K562 (cell line): ENCODE results near the gene CCDC138. TPM values are rescaled to one million over a fixed set of nuclear protein-coding genes. Genes with fewer than 3 reads are reported as not detected.
A peak's percentile ranks its signal among the peaks of the same experiment; 100 is the strongest.

Source experiments
- ATAC-seq: fragments of 200-7000 bp; cut with Tn5 transposase; 3 replicates; pipeline ENCODE4 v1.9.1; 2020; ENCODE audit warnings: moderate library complexity
- BruUV-seq: library from RNA; stranded (reverse); fragments of 400-500 nt; replicated peaks from 2 replicates; lab custom pipeline; 2021; lab: Mats Ljungman, UMichigan
- CTCF ChIA-PET: fragments of 300-600 bp; formaldehyde crosslinking; extraction: SDS; loops from one replicate; lab custom pipeline; 2021; ENCODE audit warnings: low intra/inter-chr PET ratio; lab: Yijun Ruan, JAX
- POLR2A ChIA-PET: fragments of 300-600, 350-650 bp; sonication (Branson Sonifier 250); formaldehyde crosslinking; extraction: SDS; loops from one replicate; lab custom pipeline; 2021; ENCODE audit warnings: antibody characterized with exemption, inconsistent platforms; lab: Yijun Ruan, JAX
- DNase-seq, 4 experiments: peaks; one replicate each; pipeline versions ENCODE4 v3.0.0 to v3.0.0-alpha.2; 2011 to 2018; ENCODE audit warnings: low spot score in 3 of 4, mixed read lengths in 3 of 4; ENCODE audit errors: extremely low read depth in 1 of 4
- FAIRE-seq: peaks from 2 replicates; lab custom pipeline; 2011; peaks lifted over from hg19 to GRCh38; lab: Jason Lieb, UNC
- H2AFZ ChIP-seq: 2 replicates; pipeline ENCODE4 v1.6.0; 2011; ENCODE audit warnings: low read depth, low read length, control low read depth, inconsistent platforms
- H3K27ac ChIP-seq: fragments of 200-600 bp; 3 replicates; pipeline ENCODE4 v1.8.0; 2011; ENCODE audit warnings: low read depth, mild to moderate bottlenecking, control low read depth, inconsistent platforms, low read length, moderate library complexity, mixed read lengths; ENCODE audit errors: extremely low read depth
- H3K27me3 ChIP-seq, 2 experiments: fragments of 300-600 bp in 1 of 2; 2 replicates in 1 of 2; 3 replicates in 1 of 2; pipeline versions ENCODE4 v1.6.0 to v1.8.0; 2011; ENCODE audit warnings: inconsistent platforms in 2 of 2, low read length in 2 of 2, mild to moderate bottlenecking in 1 of 2, mixed read lengths in 1 of 2, moderate library complexity in 1 of 2; ENCODE audit not compliant: control insufficient read depth in 2 of 2, insufficient read depth in 2 of 2
- H3K36me3 ChIP-seq: fragments of 300-600 bp; 3 replicates; pipeline ENCODE4 v1.8.0; 2011; ENCODE audit warnings: mild to moderate bottlenecking, low read length, inconsistent platforms; ENCODE audit not compliant: control insufficient read depth, insufficient read depth
- H3K4me1 ChIP-seq, 2 experiments: fragments of 200-600 bp in 1 of 2; replicated peaks in 1 of 2; 2 replicates in 1 of 2; 3 replicates in 1 of 2; pipeline versions ENCODE4 v1.5.1 to v1.8.0; 2011; ENCODE audit warnings: inconsistent platforms in 2 of 2, low read length in 2 of 2, mild to moderate bottlenecking in 1 of 2, mixed read lengths in 1 of 2, moderate library complexity in 1 of 2; ENCODE audit not compliant: control insufficient read depth in 2 of 2, insufficient read depth in 2 of 2
- H3K4me2 ChIP-seq: 2 replicates; pipeline ENCODE4 v1.6.1; 2011; ENCODE audit warnings: low read length, control low read depth, inconsistent platforms, mixed read lengths; ENCODE audit not compliant: insufficient read depth
- H3K4me3 ChIP-seq: fragments of 200-600 bp; sonication (generic), shearing (Covaris generic); 2 replicates; pipeline ENCODE4 v1.5.1; 2016; ENCODE audit warnings: control low read depth, inconsistent platforms
- H3K79me2 ChIP-seq: fragments of 200-600 bp; 3 replicates; pipeline ENCODE4 v1.8.0; 2011; ENCODE audit warnings: low read length, inconsistent platforms; ENCODE audit not compliant: control insufficient read depth, insufficient read depth
- H3K9ac ChIP-seq, 2 experiments: 2 replicates each; pipeline versions ENCODE4 v1.6.0 to v1.6.1; 2011; ENCODE audit warnings: low read depth in 2 of 2, low read length in 2 of 2, control low read depth in 1 of 2, inconsistent platforms in 1 of 2, mild to moderate bottlenecking in 1 of 2, mixed read lengths in 1 of 2; ENCODE audit not compliant: insufficient read depth in 1 of 2
- H3K9me1 ChIP-seq: one replicate; pipeline ENCODE4 v1.6.0; 2011; ENCODE audit warnings: inconsistent platforms, mild to moderate bottlenecking, low read length, moderate library complexity; ENCODE audit not compliant: control insufficient read depth, insufficient read depth
- H3K9me3 ChIP-seq: replicated peaks from 2 replicates; pipeline ENCODE4 v1.5.1; 2011; ENCODE audit warnings: low read depth, low read length, inconsistent platforms; ENCODE audit not compliant: control insufficient read depth, insufficient read depth
- H4K20me1 ChIP-seq: replicated peaks from 2 replicates; pipeline ENCODE4 v1.6.1; 2011; ENCODE audit warnings: low read length, inconsistent platforms, mixed read lengths; ENCODE audit not compliant: control insufficient read depth, insufficient read depth
- ARID1B ChIP-seq: fragments of 450-650 bp; IDR thresholded peaks from 2 replicates; pipeline ENCODE4 v1.6.1; 2016; ENCODE audit warnings: antibody characterized with exemption, mild to moderate bottlenecking, inconsistent platforms
- CREB3L1 ChIP-seq: fragments of 450-650 bp; IDR thresholded peaks from 2 replicates; pipeline ENCODE4 v1.6.1; 2014; ENCODE audit warnings: low read depth, mild to moderate bottlenecking, moderate library complexity, borderline replicate concordance
- CTCF ChIP-seq, 3 experiments: IDR thresholded peaks in 2 of 3; conservative IDR thresholded peaks in 1 of 3; 2 replicates each; pipeline ENCODE4 v1.5.1; 2011 to 2012; ENCODE audit warnings: low read length in 3 of 3, mild to moderate bottlenecking in 3 of 3, control low read depth in 2 of 3, improper control_type of control experiment in 1 of 3, inconsistent platforms in 1 of 3, low read depth in 1 of 3, mixed read lengths in 1 of 3, moderate library complexity in 1 of 3; ENCODE audit not compliant: insufficient read depth in 2 of 3
- DIDO1 ChIP-seq: fragments of 450-650 bp; IDR thresholded peaks from 2 replicates; pipeline ENCODE4 v1.6.1; 2016; ENCODE audit warnings: low read depth, missing biosample characterization, missing genetic modification characterization
- ETS2 ChIP-seq: IDR thresholded peaks from 2 replicates; pipeline ENCODE4 v1.6.1; 2016; ENCODE audit warnings: borderline replicate concordance, missing genetic modification characterization, mild to moderate bottlenecking, moderate library complexity, missing compliant biosample characterization; ENCODE audit not compliant: poor library complexity, severe bottlenecking
- GABPB2 ChIP-seq: fragments of 250-450 bp; sonication (Bioruptor Pico); conservative IDR thresholded peaks from 2 replicates; pipeline ENCODE4 v1.5.1; 2021; ENCODE audit warnings: mild to moderate bottlenecking
- TCF3 ChIP-seq: sonication (generic); formaldehyde crosslinking; IDR thresholded peaks from 2 replicates; pipeline ENCODE4 v1.4.0; 2020; ENCODE audit warnings: mild to moderate bottlenecking, missing genetic modification reagents
- ZBTB43 ChIP-seq: sonication (generic); formaldehyde crosslinking; IDR thresholded peaks from 2 replicates; pipeline ENCODE4 v1.8.0; 2023; ENCODE audit warnings: mild to moderate bottlenecking, missing genetic modification reagents
- WGBS: fragments of 100-300 bp; shearing (Covaris generic); methylation state at CpG from one replicate; pipeline ENCODE4 v1.1.6; 2016; ENCODE audit warnings: low coverage, mixed read lengths; ENCODE audit not compliant: insufficient coverage; ENCODE audit errors: missing lambda C conversion rate; 5-methylcytosine and 5-hydroxymethylcytosine counted together
- in situ Hi-C: fragments of 300-500 bp; cut with MboI; formaldehyde crosslinking; loops from 4 replicates; pipeline ENCODE4 v1.15.0; 2018; ENCODE audit warnings: inconsistent platforms, mixed read lengths
- intact Hi-C: fragments of 100-400 bp; cut with micrococcal nuclease; formaldehyde crosslinking; loops from 2 replicates; pipeline ENCODE4 v1.14.2; 2022
- polyA plus RNA-seq, 8 experiments: library from polyadenylated mRNA; depleted of rRNA in 4 of 8; stranded (reverse) in 5 of 8; unstranded in 3 of 8; fragments of >200 nt; fragmentation: Nextera tagmentation in 2 of 8; fragmentation: Illumina TruSeq in 1 of 8; extraction: Ambion mirVana in 2 of 8; extraction: Trizol in 1 of 8; gene quantifications; 2 replicates each; pipeline versions ENCODE4 v1.2.1 to v1.2.3, GENCODE V29; 2011 to 2014; ENCODE audit warnings: inconsistent platforms in 1 of 8, missing spikeins in 1 of 8
- total RNA-seq, 7 experiments: library from RNA; depleted of rRNA in 6 of 7; stranded (reverse); fragments of >200 nt in 6 of 7; fragmentation: Illumina TruSeq in 2 of 7; extraction: Trizol in 2 of 7; gene quantifications; 2 replicates each; pipeline versions ENCODE4 v1.2.1 to v1.2.3, GENCODE V29; 2011 to 2021; ENCODE audit warnings: low replicate concordance in 1 of 7

The CCDC138 gene
- total and polyA plus RNA-seq, 9 of the 15 experiments (the other 6 are each of a cell fraction or from before 2014, with no cell fraction given): 17.5 to 44.6 (median 26.7) TPM

DNA sequence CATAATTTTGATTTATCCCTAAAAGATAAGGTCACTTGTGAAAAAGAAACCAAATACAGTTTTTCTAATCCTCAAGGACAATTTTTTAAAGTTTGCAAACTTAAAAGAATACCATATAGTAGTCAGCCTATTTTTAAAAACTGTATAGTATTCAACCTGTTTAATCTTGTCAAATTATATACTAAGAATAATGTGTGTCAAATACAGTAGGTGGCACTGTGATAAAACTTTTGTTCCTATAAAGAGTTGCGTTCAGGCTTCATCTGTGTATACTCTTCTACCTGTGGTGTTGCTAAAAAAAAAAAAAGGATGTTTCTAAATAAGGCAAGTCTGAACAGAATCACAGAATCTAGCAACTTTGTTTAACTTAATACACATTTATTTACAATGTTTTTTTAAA, 68.6 kb downstream of the CCDC138 start (continued):
- peak in 1 of 3 experiments; percentile 20; a peak in 1 of 6 replicates for TF ChIP-seq CTCF (IDR thresholded peaks at IDR 0.05 in 2 of 3, conservative IDR thresholded peaks at IDR 0.05 in 1 of 3; ENCODE audit: insufficient read depth in 2 of 3, low read depth in 1 of 3, low read length in 3 of 3)

DNA sequence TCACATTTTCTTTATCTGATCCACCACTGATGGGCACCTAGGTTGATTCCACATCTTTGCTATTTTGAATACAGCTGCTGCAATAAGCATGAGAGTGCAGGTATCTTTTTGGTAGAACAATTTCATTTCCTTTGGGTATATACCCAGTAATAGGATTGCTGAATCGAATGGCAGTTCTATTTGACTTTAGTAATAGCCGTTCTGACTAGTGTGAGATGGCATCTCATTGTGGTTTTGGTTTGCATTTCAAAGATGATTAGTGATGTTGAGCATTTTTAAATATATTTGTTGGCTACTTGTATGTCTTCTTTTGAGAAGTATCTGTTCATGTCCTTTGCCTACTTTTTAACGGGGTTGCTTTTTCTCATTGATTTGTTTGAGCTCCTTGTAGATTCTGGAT, 72.3 kb downstream of the CCDC138 start:
- Histone ChIP-seq H4K20me1 (no peaks in the 10 kb centered on the region), H3K9me1 (no peaks in the 10 kb centered on the region), H3K27ac (no peak overlapping the region), H3K4me3 (no peak overlapping the region), H3K27me3 (no peaks in the 10 kb centered on the region), H2AFZ (no peak overlapping the region), H3K9me3 (no peaks in the 10 kb centered on the region), H3K4me2 (no peak overlapping the region), H3K9ac (no peak overlapping the region), H3K79me2 (no peaks in the 10 kb centered on the region), H3K36me3 (peaks cover 33% of the 10 kb centered on the region; the same call in 1 of the 3 replicates), H3K4me1 (no peaks in the 10 kb centered on the region)
- no TSS peak for BruUV-seq
- in situ Hi-C loops (no loop called here), intact Hi-C loops (no loop called here)
- WGBS: 88% methylated on average over 3 of the region's 3 CpGs
- FAIRE-seq (no peak), DNase-seq (no peak)
- POLR2A ChIA-PET: no interaction called here
- CTCF ChIA-PET: interaction anchor here (0.7 kb wide), 1 partner anchor 10 kb away, joined by 3 read pairs; no protein-coding TSS in a partner anchor
- no peak for TF ChIP-seq ZBTB43 (CRISPR knock-in tag)
- TF ChIP-seq CREB3L1: no peak
- TF ChIP-seq TCF3 (CRISPR knock-in tag): no peak
- no peak for TF ChIP-seq GABPB2 (CRISPR knock-in tag)
- no peak for TF ChIP-seq DIDO1
- TF ChIP-seq ARID1B: no peak
- TF ChIP-seq ETS2: no peak
- TF ChIP-seq, all 486 proteins: peak for 0
- ATAC-seq: no peak
